Measurements from ENCODE around the gene SLC29A3.
A peak's percentile ranks its signal among the peaks of the same experiment; 100 is the strongest.
"Not testable (repeated sequence)": the region's sequence is repeated elsewhere in the genome, so short reads cannot be mapped to it uniquely, and the experiment has no call there.

Gene SLC29A3

GRCh38 chr10:71319042-71319799 lies at the start of gene SLC29A3:
Gene SLC29A3 (plus strand): TSS chr10:71319259. CDS start chr10:71319310, 51 bp downstream.
- peak; percentile 93 for DNase-seq

- DNase-seq, result no peak
Observed at GRCh38 chr10:71269301-71270288, 49.5 kb upstream of the SLC29A3 start.

GRCh38 chr10:71270301-71271220 lies 48.5 kb upstream of the SLC29A3 start:
- peak; percentile 84 to 93 for DNase-seq

- peak; percentile 10 to 18 for DNase-seq
Observed at GRCh38 chr10:71271662-71272055, 47.4 kb upstream of the SLC29A3 start.

- peak; percentile 71 to 75 for DNase-seq
Observed at GRCh38 chr10:71272056-71272771, 46.8 kb upstream of the SLC29A3 start.

GRCh38 chr10:71272974-71273373 lies 46.1 kb upstream of the SLC29A3 start:
- not testable (repeated sequence) for DNase-seq

GRCh38 chr10:71273506-71273905 lies 45.6 kb upstream of the SLC29A3 start:
- no peak for DNase-seq

GRCh38 chr10:71274901-71275796 lies 43.9 kb upstream of the SLC29A3 start:
- peak; percentile 70 to 75 for DNase-seq

GRCh38 chr10:71276873-71277272 lies 42.2 kb upstream of the SLC29A3 start:
- no peak for DNase-seq

- no peak for DNase-seq
Observed at GRCh38 chr10:71277914-71278665, 41.0 kb upstream of the SLC29A3 start.

GRCh38 chr10:71278691-71279588 lies 40.1 kb upstream of the SLC29A3 start:
- no peak for DNase-seq

GRCh38 chr10:71279590-71280170 lies 39.4 kb upstream of the SLC29A3 start:
- DNase-seq, result no peak

GRCh38 chr10:71280216-71280615 lies 38.8 kb upstream of the SLC29A3 start:
- DNase-seq, result no peak

GRCh38 chr10:71280825-71281224 lies 38.2 kb upstream of the SLC29A3 start:
- DNase-seq, result no peak

GRCh38 chr10:71281646-71282322 lies 37.3 kb upstream of the SLC29A3 start:
- DNase-seq, result no peak

GRCh38 chr10:71282323-71282680 lies 36.8 kb upstream of the SLC29A3 start:
- DNase-seq, result no peak

- no peak for DNase-seq
Observed at GRCh38 chr10:71283410-71283809, 35.6 kb upstream of the SLC29A3 start.

- no peak for DNase-seq
Observed at GRCh38 chr10:71283876-71284275, 35.2 kb upstream of the SLC29A3 start.

All from Kasumi-1 (cell line).